ENCODE data around the gene HIF3A. TPM values are rescaled to one million over a fixed set of nuclear protein-coding genes. Genes with fewer than 3 reads are reported as not detected.

The HIF3A gene
- total RNA-seq, 1 experiment from 2014 or later: 0.98 TPM

GRCh38 chr19:46306501-46306900 lies 9.7 kb downstream of the HIF3A start:
- no TSS peak for BruUV-seq (replicated peaks)
- ChIA-PET RAD21 (ENCODE audit: low non-redundant PET in 1 of 2, low total read pairs in 2 of 2, uncharacterized antibody in 2 of 2, unreplicated experiment in 2 of 2) (no interaction called here), CTCF (no interaction called here), POLR2A (interaction anchor here (0.5 kb wide), 1 partner anchor 42 kb away, joined by 3 read pairs; no protein-coding TSS in a partner anchor)
- H3K9ac ChIP-seq (ENCODE audit: low read length): no peak overlapping the region
- ATAC-seq (no peak), DNase-seq (ENCODE audit: low read depth, low spot score) (no peak)
- peaks cover 9 to 18% of the 10 kb centered on the region in 2 experiments for H3K4me1 ChIP-seq (ENCODE audit: control insufficient read depth in 1 of 2, insufficient read depth in 2 of 2, low read length in 2 of 2)
- no peak overlapping the region for H3K27ac ChIP-seq (ENCODE audit: low read depth, low read length)
- H3K4me3 ChIP-seq (replicated peaks in 1 of 2; ENCODE audit: low read depth in 1 of 2, low read length in 2 of 2): no peak overlapping the region
- no peaks in the 10 kb centered on the region for H3K9me2 ChIP-seq (ENCODE audit: insufficient read depth)
- H3K36me3 ChIP-seq (ENCODE audit: control insufficient read depth in 1 of 2, insufficient read depth in 2 of 2, low read length in 2 of 2): no peaks in the 10 kb centered on the region
- H2AFZ ChIP-seq (ENCODE audit: low read depth, low read length, poor library complexity, severe bottlenecking): no peak overlapping the region
- intact Hi-C loops (cut with micrococcal nuclease): no loop called here
- no peak for TF ChIP-seq EZH2 (IDR thresholded peaks at IDR 0.05)
- TF ChIP-seq, protein P1, sequence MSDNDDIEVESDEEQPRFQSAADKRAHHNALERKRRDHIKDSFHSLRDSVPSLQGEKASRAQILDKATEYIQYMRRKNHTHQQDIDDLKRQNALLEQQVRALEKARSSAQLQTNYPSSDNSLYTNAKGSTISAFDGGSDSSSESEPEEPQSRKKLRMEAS (IDR thresholded peaks at IDR 0.05): no peak
- TF ChIP-seq SRF (IDR thresholded peaks at IDR 0.05; ENCODE audit: low read depth): no peak
- no peak for TF ChIP-seq CEBPB (IDR thresholded peaks at IDR 0.05; ENCODE audit: low read depth)
- no peak for TF ChIP-seq ZNF274 (IDR thresholded peaks at IDR 0.05; ENCODE audit: low read depth, low read length)
- TF ChIP-seq, protein P2, sequence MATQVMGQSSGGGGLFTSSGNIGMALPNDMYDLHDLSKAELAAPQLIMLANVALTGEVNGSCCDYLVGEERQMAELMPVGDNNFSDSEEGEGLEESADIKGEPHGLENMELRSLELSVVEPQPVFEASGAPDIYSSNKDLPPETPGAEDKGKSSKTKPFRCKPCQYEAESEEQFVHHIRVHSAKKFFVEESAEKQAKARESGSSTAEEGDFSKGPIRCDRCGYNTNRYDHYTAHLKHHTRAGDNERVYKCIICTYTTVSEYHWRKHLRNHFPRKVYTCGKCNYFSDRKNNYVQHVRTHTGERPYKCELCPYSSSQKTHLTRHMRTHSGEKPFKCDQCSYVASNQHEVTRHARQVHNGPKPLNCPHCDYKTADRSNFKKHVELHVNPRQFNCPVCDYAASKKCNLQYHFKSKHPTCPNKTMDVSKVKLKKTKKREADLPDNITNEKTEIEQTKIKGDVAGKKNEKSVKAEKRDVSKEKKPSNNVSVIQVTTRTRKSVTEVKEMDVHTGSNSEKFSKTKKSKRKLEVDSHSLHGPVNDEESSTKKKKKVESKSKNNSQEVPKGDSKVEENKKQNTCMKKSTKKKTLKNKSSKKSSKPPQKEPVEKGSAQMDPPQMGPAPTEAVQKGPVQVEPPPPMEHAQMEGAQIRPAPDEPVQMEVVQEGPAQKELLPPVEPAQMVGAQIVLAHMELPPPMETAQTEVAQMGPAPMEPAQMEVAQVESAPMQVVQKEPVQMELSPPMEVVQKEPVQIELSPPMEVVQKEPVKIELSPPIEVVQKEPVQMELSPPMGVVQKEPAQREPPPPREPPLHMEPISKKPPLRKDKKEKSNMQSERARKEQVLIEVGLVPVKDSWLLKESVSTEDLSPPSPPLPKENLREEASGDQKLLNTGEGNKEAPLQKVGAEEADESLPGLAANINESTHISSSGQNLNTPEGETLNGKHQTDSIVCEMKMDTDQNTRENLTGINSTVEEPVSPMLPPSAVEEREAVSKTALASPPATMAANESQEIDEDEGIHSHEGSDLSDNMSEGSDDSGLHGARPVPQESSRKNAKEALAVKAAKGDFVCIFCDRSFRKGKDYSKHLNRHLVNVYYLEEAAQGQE (IDR thresholded peaks at IDR 0.05; ENCODE audit: low read depth): no peak
- TF ChIP-seq POLR2A (IDR thresholded peaks at IDR 0.05; ENCODE audit: borderline replicate concordance, extremely low read depth, insufficient read depth, insufficient read length): no peak
- no peak for TF ChIP-seq POLR2AphosphoS5 (IDR thresholded peaks at IDR 0.05; ENCODE audit: low read depth, low read length)
- no peak for TF ChIP-seq FOSL1 (IDR thresholded peaks at IDR 0.05; ENCODE audit: low read depth)
- TF ChIP-seq SP1 (IDR thresholded peaks at IDR 0.05; ENCODE audit: low read depth): no peak
- no peak for TF ChIP-seq ELF1 (IDR thresholded peaks at IDR 0.05; ENCODE audit: borderline replicate concordance, low read depth)
- TF ChIP-seq SIN3A (IDR thresholded peaks at IDR 0.05; ENCODE audit: low read depth): no peak
- TF ChIP-seq, protein P3, sequence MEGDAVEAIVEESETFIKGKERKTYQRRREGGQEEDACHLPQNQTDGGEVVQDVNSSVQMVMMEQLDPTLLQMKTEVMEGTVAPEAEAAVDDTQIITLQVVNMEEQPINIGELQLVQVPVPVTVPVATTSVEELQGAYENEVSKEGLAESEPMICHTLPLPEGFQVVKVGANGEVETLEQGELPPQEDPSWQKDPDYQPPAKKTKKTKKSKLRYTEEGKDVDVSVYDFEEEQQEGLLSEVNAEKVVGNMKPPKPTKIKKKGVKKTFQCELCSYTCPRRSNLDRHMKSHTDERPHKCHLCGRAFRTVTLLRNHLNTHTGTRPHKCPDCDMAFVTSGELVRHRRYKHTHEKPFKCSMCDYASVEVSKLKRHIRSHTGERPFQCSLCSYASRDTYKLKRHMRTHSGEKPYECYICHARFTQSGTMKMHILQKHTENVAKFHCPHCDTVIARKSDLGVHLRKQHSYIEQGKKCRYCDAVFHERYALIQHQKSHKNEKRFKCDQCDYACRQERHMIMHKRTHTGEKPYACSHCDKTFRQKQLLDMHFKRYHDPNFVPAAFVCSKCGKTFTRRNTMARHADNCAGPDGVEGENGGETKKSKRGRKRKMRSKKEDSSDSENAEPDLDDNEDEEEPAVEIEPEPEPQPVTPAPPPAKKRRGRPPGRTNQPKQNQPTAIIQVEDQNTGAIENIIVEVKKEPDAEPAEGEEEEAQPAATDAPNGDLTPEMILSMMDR (IDR thresholded peaks at IDR 0.05 in 2 of 3, conservative IDR thresholded peaks at IDR 0.05 in 1 of 3; ENCODE audit: borderline replicate concordance in 1 of 3, insufficient read depth in 1 of 3, low read depth in 2 of 3, low read length in 2 of 3): no peak
- TF ChIP-seq EZH2phosphoT487 (IDR thresholded peaks at IDR 0.05; ENCODE audit: borderline replicate concordance): no peak
- TF ChIP-seq EGR1 (IDR thresholded peaks at IDR 0.05; ENCODE audit: low read depth): no peak
- TF ChIP-seq ZBTB33 (IDR thresholded peaks at IDR 0.05; ENCODE audit: extremely low read depth, insufficient replicate concordance, low read length): no peak
- no peak for TF ChIP-seq RAD21 (IDR thresholded peaks at IDR 0.05; ENCODE audit: low read depth)
- no peak for TF ChIP-seq TCF7L2 (IDR thresholded peaks at IDR 0.05; ENCODE audit: borderline replicate concordance, extremely low read depth, insufficient read depth, insufficient read length)
- H3K9me3 ChIP-seq (ENCODE audit: control insufficient read depth in 1 of 2, insufficient read depth in 1 of 2, low read depth in 1 of 2, low read length in 2 of 2): peaks cover 6 to 12% of the 10 kb centered on the region in 2 experiments; a peak in 2 of 4 replicates
- H3K4me2 ChIP-seq (ENCODE audit: low read length): no peak overlapping the region
- H3K79me2 ChIP-seq (ENCODE audit: insufficient read depth, low read length): peaks cover 3% of the 10 kb centered on the region; the same call in 1 of the 2 replicates
- no peaks in the 10 kb centered on the region for H3K27me3 ChIP-seq (ENCODE audit: insufficient read depth, low read length)
- H4K20me1 ChIP-seq (ENCODE audit: insufficient read depth): no peaks in the 10 kb centered on the region

Measured in HCT116 (cell line).